ENCODE data around the gene TSPAN31.

TSPAN31 gene

DNA sequence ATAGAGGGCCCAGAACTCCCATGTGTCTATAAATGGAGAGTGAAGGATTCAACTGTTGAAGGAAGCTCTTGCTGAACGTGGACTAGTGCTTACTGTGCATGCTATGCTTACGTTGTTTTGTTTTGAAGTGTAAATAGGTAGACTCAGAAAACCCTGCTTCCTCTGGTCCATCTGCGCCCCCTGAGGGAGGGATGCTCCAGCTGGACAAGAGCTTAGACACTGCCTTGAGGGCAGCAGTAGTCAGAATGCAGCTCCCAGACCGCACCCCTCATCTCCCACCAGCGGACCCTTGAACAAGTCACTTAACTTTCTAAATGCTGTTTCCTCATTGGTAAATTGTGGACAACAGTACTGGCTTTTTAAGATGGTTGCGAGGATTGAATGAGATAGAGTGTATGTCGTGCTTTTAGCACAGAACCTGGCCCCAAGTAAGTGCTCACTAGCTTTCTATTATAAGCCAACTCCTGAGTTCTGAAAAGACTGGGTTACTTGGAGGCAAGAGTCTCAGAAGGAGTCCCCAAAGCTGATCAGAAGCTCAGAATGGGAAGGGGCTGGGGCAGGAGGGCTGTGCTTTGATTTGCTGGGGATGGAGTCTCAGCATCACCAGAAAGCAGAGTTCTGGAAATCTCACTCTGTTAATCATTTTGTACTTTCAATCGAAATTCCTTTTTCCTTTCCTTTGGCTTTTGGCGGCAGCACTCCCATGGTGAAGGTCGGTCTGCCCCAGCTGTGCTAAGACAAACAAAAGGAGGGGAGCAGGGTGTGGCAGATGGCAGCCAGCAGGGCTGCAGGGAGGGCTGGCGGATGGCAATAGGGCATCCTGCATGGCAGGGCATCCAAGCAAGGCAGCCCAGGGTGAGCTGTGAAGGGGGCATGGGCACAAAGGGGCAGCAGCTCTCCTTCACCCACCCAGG lies 21.9 kb upstream of the TSPAN31 start:
- DNase-seq: no peak

DNA sequence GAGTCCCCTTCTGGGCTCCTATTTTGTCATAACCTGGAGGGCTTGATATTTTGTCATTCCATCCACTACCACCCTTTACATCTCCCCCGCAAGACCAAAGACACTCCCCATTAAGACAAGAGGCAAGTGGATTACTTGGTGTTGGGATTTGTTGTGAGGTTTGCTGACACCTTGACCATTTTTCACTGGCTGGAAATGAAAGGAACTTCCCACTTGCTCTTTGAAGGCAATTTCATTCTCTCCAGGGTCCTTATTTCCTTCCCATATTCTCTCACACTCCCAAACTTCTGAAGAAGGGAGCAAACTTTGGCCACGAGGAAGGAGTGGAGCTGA lies 21.2 kb upstream of the TSPAN31 start:
- DNase-seq: no peak

DNA sequence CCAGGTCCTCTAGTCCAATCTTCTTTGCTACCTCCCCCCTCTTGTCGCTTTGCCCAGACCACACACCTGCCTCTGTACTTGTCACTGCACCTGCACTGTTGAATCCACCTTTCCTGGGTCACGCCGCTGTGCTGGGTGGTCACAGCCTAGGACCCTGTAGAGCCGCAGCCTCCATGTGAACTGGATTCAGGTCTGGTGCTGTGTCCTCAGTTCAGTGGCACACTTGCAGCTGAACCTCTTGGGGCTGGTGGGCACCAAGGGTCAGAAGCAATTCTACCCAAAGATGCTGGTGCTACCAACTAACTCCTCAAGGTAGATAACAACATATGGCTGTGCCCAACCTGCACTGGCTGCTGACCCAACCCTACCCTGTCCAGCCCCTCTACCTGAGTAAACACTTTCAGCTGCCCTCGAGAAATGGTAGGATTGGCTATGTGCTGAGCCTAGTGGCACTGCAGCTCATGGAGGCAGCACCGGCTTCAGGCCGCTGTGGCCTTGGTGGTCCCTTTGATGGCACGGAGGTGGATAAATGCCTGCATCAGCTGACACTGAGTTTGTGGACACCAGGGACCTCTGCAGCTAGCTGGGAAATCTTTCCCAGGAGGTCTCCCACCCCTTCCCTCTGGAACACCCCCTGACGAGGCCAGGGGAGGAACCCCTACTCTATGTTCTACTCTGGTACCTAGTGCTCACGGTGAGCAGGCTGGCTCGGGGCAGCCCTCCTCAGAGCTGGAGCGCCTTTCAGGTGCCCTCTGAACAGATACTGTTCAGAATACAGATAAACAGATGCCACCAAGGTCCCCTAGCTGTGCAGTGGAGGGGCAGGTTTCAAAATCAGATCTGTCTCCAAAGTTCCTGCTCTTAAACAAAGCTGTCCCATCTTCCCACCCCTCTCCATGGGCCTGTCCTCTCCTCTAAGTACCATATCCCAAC lies 20.6 kb upstream of the TSPAN31 start:
- no peak for DNase-seq

DNA sequence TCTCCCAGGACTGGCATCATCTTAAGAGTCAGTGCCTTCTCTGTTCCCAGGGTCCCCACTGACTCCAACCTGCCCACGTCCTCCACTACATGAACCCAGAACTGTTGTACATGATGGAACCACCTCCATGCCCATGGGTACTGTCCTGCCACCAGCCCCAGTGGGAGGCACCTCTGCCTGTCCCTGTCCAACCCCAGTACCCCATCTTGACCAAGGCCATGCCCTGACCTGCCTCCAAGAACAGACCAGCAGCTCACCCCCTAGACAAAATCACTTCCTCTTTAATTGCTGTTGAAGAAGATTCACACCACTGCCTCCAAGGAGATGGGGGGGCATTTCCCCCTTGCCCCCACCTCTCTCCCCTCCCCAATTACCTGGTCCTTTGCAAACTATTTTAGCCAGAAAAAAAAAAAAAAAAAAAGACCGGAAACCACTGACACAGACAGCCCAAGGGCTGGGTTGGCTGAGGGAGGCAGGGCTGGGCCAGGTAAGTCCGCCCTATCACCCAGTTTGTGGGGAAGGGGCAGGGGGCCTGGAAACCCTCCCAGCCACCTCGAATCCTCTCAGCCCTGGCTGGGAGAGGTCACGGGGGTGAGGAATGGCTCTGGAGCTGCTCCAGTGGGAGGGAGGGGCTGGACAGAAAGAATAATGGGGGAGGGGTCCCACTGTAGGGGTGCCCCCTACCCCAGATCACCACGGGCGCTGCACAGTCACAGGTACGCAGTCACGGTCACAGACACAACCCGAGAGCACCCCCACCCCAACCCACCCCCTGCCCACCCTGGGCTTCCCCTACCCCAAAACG lies 19.7 kb upstream of the TSPAN31 start:
- no peak for DNase-seq

DNA sequence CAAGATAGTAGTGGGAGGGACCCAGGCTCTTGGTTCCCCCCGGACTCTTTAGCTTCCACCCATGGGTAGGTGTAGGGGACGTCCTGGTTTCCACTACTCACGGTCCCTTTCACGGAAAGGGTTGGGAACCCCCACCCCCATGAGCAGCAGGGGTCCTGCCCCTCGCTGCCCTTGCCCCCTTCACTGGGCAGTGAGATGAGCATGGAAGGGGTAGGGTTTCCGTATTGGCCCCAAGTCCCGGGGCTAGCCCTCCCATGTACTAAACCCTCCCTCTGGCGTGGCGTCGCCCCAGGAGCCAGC lies 19.0 kb upstream of the TSPAN31 start:
- no peak for DNase-seq

DNA sequence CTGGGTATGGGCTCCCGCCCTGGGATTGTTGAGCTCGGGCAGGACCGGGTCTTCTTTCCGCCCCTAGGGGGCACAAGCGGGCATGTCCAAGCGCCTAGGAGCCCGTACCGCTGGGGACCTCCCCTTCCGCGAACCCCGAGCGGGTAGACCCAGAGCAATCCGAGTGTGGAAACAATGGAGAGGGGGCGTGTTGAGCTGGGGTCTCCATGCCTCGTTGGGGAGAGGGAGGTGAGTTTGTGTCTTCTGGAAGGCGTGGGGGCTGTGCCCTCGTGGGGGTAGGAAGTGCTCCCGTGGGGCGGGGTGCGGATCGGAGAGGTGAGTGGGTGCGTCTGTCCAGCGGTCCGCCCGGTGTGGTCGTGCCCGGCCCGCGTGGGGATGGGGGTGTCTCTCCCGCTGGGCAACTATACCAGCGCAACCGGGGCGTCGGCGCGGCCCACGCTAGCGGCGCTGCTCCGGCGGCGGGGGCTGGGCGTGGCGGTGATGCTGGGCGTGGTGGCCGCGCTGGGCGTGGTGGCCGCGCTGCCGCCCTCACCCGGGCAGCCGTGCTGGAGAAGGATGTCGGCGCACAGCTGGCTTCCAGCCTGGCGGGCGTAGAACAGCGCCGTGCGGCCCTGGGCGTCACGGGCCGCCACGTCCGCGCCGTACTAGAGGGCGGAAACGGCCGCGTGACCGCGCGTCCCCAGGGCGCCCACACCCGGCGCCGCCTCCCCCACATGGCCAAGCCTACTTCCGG lies 18.5 kb upstream of the TSPAN31 start:
- DNase-seq: no peak

DNA sequence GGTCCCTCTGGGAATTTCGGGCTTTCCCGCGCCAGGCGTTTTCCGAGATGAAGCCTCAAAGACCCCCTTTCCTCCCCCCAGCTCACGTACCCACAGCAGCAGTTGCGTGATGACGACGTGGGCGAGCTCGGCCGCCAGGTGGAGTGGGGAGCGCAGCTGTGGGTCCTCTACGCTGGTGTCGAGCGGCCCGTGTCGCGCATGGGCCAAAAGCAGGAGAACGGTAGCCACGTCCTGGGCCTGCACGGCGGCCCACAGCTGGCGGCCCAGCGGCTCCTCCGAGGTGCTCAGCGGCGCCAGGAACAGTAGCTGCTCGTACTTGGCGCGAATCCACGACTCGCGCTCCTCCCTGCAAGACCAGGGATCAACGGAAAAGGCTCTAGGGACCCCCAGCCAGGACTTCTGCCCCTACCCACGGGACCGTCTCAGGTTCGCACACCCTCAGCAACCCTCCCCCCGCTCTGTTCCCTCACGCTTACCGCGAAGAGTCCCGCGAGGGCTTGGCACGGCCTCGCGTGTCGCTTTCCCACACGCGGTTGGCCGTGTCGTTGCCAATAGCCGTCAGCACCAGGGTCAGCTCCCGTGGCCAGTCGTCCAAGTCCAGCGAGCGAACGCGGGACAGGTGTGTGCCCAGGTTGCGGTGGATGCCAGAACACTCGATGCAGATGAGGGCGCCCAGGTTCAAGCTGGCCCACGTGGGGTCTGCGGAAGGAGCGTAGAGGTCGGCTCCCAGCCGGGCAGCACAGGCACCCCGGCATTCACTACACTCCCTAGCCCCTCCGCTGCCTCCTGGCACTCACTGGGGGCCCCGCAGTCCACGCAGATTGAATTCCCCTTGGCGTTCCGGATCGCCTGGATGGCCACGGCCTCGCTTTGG lies 17.7 kb upstream of the TSPAN31 start:
- DNase-seq: no peak

DNA sequence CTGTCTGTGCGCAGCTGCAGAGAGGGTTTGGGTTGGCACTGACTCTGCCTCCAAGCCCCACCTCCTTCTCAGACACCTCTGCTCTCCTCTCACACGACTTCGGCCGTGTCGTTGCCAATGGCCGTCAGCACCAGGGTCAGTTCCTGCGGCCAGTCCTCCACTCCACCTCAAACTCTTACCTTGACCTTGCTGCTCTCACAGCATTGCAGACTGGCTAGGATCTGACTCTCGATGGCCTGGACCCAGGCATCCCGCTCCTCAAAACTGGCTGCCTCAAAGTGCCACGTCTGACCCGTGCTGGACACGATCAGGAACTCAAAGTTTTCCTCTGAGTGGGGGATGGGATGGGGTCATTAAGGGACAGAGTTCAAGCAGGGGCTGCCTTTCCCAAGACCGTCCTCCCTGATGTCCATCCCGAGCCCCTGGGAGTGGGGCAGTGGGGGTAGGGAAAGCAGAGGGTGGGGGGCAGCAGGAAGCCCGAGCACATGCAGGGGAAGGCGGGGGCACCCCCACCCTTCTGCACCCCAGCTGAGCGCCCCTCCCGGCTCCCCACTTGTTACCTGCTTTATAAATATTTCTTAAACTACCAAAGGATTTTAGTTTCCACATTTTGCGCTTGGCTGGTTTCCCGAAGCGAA lies 17.0 kb upstream of the TSPAN31 start:
- DNase-seq: no peak

DNA sequence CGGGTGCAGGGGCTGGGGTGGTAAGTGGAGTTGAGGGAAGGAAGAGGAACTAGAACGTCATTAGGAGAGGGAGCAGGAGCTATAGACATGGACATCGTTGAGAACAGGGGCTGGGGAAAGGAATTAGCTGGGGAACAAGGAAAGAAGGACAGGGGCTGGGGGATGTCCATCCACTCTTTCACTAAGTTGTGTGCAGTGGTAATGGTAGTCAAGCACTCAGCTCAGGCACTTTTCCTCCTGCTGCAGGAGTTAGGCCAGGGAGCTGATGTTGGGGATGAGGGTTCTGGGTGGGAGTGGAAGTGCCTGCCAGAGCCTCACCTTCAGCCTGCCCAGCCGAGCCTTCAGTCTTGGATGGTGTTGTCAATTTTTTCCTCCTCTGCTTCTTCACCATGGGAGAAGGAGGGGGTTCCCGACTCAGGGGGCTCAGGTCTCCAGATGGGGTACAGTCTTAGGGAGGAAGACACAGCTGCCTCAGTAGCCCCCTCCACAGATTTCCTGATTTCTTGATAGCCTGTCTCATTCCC lies 15.5 kb upstream of the TSPAN31 start:
- DNase-seq: no peak

DNA sequence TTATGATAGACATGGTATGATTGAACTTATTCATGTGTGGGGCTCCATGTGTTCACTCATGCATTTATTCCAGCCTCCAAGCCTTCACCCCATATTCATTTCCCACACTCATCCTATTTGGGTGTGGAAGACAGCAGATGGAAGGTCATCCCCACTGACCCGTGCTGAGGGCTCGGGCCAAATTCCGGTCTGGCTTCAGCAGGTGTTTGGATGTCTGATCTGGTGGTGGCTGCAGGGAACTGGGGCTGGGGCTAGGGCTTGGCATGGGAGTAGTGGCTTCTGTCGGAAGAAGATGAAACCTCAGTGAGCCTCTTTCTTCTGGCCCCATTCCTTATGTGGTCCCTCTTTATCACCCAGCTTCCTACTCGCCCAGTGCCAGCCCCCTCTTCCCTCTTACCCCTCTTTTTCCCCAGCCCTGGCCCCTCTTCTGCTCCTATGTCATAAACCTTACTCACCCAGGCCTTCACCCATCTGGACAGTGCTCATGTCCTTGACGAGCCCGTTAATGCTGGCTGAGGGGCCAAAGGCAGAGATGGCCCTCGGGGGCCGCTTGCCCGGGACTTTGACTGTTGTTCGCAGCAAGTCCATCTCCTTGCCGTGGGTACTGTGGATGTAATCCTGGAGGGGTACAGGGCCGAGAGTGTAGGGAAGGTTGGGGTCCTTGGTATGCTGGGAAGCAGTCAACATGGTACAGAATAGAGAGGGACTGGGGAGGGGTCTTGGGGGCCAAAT lies 14.3 kb upstream of the TSPAN31 start:
- no peak for DNase-seq

DNA sequence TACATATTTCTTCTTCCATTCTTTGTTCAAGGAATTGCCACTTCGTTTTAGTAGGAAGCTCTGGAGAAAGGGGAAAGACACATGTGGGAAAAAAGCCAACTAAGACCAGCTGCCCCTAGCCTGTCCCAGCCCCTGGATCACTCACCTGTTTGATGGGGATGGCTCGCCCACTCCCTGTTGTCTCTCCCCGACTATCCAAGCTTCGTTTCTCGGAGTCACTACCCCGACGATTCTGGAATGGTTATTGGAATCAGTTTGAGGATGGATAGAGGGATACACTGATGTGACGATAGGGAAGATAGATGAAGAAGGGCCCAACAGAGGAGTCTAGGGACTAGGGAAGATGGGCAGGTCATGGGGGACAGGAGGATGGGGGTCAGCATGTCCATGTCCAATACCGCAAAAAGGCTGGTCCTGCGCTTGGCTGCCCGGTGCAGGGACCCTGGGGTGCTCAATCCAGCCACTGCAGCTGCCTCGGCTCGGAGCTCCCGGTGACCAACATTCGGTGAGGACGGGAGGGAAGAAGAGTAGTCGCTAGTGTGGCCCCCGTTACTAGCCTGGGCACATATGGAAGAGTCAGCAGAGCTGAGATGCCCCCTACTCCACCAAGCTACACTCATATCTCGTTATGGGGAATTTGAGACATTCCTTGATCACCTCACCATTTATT lies 13.3 kb upstream of the TSPAN31 start:
- DNase-seq: no peak

DNA sequence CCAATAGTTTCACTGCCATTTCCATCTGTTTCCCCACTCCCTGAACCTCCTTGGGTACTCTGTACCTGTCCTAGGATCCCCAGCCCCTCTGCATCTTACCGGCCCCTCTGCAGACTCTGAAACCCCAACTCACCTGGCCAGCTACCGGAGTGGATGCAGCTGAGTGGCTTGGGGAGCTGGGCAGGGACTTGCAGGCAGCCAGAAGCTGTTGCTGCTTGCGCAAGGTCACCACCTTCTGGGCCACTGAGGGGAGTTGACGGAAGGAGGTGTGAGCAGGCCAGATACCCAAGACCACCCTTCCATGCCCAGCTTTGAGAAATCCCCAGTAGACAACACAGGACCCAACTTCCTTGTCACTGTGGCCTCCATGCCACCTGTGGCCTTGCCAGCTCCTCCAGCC lies 12.6 kb upstream of the TSPAN31 start:
- no peak for DNase-seq

DNA sequence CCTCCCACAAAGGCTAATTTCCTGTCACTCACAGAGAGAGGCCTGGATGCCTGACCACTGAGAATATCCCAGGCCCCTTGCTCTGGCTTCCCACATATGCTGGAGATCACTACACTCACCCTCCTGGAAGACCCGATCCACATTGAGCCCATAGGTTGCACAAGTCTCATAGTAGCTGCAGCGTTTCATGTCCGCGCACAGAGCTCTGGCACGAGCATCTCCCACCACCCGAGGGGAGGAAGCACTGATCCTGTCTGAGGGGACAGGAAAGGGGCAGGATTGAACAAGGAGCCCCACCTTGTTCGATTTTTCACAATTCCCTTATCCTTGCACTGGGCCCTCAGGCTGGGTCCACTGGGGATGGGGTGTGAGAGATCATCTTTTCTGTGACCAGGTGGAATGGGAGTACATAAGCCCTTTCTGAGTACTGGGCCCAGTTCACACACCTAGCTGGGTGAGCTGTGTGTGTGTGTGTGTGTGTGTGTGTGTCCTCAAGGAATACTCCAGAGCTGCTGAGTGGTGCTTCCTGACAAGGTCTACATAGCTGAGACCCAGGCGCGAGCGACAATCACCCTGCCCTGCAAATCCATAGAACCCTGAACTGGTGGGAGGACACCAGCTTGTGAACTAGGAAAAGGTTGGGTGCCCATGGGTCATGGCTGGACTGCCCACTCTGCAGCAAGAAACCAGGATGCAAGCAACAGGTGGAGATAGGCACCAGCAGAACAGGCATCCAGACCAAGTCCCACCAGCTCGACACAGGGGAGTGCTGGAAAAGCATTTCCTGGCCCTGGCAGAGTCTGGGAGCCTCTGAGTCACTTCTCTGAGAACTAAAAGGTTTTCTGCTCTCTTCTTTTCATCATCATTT lies 11.9 kb upstream of the TSPAN31 start:
- no peak for DNase-seq

DNA sequence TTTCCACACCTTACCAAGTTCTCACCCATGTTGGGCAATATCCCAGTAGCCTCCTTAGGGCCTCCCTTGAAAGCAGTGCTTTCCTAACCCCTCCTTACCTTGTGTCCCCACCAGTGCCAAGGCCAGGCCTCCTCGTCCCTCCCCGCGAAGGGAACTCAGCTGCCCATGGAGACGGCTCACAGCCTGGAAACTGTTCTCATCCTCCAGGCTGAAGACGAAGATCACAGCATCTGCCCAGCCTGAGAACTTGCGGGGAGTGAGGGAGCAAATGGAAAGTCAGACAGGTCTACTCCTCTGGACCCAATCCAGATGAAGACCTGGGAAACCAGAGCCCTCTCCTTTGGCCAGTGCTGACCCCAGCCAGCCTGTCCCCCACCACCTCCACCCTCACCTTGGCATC lies 10.9 kb upstream of the TSPAN31 start:
- DNase-seq: no peak

DNA sequence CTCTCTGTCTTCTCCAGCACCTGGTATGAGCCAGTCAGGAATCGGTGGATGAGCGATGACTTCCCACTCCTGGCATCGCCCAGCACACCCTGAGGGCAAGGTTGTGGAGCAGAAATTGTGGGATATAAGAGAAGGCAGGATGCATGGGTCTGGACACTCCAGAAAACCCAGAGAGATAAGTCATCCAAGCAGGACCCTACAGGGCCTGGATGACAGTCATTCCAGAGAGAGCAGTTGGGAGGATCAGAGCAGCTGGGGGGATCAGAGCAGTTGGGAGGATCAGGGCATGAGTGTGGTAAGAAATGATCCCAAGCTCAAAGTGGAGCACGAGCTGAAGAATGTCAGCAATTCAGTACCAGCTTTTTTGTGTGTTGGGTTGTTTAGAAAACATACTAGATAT lies 10.2 kb upstream of the TSPAN31 start:
- DNase-seq: no peak

DNA sequence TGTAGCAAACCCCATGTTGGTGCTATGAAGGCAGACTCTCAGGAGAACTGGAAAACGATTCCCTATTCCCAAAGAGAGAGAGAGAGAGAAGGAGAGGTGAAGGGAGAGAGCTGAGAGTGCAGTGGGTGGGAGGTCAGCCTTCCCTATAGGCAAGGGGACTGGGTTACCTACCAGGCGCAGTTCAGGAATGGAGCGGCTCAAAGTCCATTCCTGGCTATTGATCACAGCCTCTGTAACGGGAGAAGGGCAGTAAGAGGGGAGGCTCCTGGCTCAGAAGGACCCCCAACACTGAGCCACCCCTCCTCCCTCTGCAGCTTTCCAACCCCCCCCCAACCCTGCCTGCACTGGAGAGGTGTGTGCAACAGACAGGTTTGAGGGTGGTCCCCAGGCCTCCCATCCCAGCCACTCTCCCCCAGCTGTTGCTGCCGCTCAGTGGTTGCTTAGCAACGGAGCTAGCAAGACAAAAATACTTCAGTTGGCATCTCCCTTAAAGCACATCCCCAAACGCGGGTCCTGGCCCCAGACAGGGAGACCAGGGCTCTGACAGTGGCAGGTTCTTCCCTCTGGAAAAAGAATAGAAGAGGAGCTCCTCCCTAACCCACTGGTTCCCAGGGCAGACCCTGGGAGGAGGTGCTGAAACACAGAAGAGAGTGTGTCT lies 9.5 kb upstream of the TSPAN31 start:
- DNase-seq: no peak

DNA sequence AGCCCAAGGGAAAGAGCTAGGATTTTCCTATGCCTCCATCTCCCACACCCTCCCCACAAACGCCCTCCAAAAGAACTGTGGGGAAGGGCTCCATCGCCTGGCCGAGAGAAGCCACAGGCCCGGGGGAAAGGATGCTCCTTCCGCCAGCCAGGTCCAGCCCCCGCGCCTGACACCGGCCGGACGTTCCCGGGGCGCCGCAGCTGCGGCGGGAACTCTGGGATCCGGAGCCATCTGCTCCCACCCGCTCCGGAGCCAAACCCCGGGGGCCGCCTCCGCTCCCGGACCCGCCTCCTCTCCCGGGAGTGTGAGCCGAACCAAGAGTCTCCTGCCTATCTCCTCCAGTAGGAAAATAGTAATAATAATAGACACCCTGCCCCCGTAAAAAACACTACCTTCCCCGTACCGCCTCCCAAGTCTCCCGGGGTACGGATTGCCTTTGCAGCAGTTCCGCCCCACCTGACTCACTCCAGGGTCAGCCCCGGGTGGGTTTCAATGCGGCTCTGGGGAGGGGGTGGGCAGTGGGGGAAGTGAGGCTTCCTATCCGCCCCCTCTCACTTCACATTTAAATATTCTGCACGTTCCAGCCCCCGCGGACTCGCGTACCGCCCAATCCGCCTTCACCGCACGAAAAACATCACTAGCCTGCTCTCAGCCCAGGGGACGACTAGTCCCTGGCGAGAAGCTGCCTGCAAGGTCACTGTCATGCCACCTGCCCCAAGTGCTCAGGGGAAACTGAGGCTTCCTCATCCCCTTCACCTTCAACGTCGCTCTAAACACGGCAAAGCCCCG lies 8.7 kb upstream of the TSPAN31 start:
- DNase-seq: no peak

Measured in activated naive CD4-positive, alpha-beta T cell treated with anti-CD3 and anti-CD28 coated beads, Interleukin-2, amount 50 U/mL, for 16 hours (primary cell).